Mucosa of descending colon (tissue), 3 donors: ENCODE measurements around the gene NINL. TPM values are rescaled to one million over a fixed set of nuclear protein-coding genes. Genes with fewer than 3 reads are reported as not detected.
A peak's percentile ranks its signal among the peaks of the same experiment; 100 is the strongest.

Experiments
- ATAC-seq: fragments of 200-7000 bp; cut with Tn5 transposase; one replicate; pipeline ENCODE4 v1.9.1; 2020; ENCODE audit warnings: mild to moderate bottlenecking, moderate library complexity
- DNase-seq, 3 donors: peaks; one replicate each; pipeline ENCODE4 v3.0.0-alpha.2; 2020
- H3K36me3 ChIP-seq: fragments of 200-600 bp; one replicate; pipeline ENCODE4 v1.8.0; 2021; ENCODE audit warnings: low read depth, mild to moderate bottlenecking
- H3K4me1 ChIP-seq: fragments of 200-600 bp; one replicate; pipeline ENCODE4 v1.8.0; 2021; ENCODE audit warnings: low read depth, mild to moderate bottlenecking
- H3K4me3 ChIP-seq: fragments of 200-600 bp; one replicate; pipeline ENCODE4 v1.8.0; 2021; ENCODE audit warnings: mild to moderate bottlenecking
- H3K9me3 ChIP-seq: fragments of 200-600 bp; one replicate; pipeline ENCODE4 v1.8.0; 2021; ENCODE audit warnings: mild to moderate bottlenecking
- intact Hi-C, 2 donors: fragments of 100-400 bp; cut with DNase I in 1 of 2; cut with micrococcal nuclease in 1 of 2; formaldehyde crosslinking; loops; one replicate each; pipeline versions ENCODE4 v1.11.0 to v1.11.1; 2022; cut with DNase I, micrococcal nuclease
- total RNA-seq, 3 donors: library from RNA; stranded (reverse); fragmentation: NEBNext Ultra II Directional in 2 of 3; extraction: Animal tissue kit (Norgen Biotek cat#: 25700) in 2 of 3; gene quantifications; one replicate each; pipeline versions ENCODE4 v1.2.1 to v1.2.4, GENCODE V29; 2021 to 2023
- TF ChIP-seq, protein P1 (sequence below): fragments of 200-600 bp; IDR thresholded peaks from one replicate; pipeline ENCODE4 v1.8.0; 2022; ENCODE audit warnings: antibody characterized with exemption, mild to moderate bottlenecking
- donor health status: DM: no; HTN: no; CAD: no; lungs with moderate emphysema.
- donor health status: DM: no; HTN: no; CAD: no.
- donor health status: DM: no; HTN: yes; CAD: no.

The NINL gene
- total RNA-seq, 3 donors from 2014 or later: 1.8 to 15.1 (median 3.3) TPM

GRCh38 chr20:25465243-25466135 lies 119.8 kb downstream of the NINL start:
- intact Hi-C loops: no loop called here
- no peak for ATAC-seq
- no peaks in the 10 kb centered on the region for H3K36me3 ChIP-seq

DNA sequence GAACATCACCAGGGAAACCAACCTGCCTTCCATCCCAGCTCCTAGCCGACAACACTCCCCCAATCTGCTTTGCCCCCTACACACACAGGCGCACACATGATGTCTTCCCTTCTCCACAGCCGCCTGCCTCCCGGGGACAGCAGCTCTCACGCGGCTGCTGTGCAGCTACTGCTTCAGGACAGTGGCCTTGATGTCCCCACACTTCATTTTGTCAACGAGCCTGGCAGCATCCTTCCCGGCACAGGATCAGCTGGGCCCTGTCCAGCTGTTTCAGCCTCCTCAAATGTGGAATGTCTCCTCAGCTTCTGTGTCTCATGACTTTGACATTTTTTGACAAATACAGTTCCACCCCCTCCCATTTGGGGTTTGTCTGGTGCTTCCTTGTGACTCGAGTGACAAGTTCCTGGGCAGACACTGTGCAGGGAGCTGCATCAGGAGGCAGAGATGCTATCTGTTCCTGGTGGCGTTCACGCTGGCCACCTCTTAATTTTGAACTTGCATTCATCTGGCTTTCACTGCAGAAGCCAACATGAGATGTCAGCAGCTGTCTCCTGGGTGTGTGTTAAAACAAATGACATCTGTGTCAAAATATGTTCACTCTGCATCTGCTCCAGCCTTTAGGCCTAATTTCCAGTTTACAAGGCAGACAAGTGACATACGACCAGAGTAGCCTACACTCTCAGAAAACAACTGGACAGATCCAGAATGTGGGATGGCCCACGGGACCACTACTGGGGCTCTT lies 120.7 kb downstream of the NINL start:
- H3K36me3 ChIP-seq: no peaks in the 10 kb centered on the region
- intact Hi-C loops: no loop called here
- no peak overlapping the region for H3K4me3 ChIP-seq
- TF ChIP-seq, protein P1, sequence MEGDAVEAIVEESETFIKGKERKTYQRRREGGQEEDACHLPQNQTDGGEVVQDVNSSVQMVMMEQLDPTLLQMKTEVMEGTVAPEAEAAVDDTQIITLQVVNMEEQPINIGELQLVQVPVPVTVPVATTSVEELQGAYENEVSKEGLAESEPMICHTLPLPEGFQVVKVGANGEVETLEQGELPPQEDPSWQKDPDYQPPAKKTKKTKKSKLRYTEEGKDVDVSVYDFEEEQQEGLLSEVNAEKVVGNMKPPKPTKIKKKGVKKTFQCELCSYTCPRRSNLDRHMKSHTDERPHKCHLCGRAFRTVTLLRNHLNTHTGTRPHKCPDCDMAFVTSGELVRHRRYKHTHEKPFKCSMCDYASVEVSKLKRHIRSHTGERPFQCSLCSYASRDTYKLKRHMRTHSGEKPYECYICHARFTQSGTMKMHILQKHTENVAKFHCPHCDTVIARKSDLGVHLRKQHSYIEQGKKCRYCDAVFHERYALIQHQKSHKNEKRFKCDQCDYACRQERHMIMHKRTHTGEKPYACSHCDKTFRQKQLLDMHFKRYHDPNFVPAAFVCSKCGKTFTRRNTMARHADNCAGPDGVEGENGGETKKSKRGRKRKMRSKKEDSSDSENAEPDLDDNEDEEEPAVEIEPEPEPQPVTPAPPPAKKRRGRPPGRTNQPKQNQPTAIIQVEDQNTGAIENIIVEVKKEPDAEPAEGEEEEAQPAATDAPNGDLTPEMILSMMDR: no peak
- no peaks in the 10 kb centered on the region for H3K4me1 ChIP-seq
- no peaks in the 10 kb centered on the region for H3K9me3 ChIP-seq
- no peak for ATAC-seq
- DNase-seq: no peak

More at GRCh38 chr20:25465243-25466135, 119.8 kb downstream of the NINL start:
- TF ChIP-seq, protein P1: no peak
- Histone ChIP-seq H3K9me3 (no peaks in the 10 kb centered on the region), H3K4me3 (no peak overlapping the region), H3K4me1 (no peaks in the 10 kb centered on the region)
- no peak for DNase-seq

DNA sequence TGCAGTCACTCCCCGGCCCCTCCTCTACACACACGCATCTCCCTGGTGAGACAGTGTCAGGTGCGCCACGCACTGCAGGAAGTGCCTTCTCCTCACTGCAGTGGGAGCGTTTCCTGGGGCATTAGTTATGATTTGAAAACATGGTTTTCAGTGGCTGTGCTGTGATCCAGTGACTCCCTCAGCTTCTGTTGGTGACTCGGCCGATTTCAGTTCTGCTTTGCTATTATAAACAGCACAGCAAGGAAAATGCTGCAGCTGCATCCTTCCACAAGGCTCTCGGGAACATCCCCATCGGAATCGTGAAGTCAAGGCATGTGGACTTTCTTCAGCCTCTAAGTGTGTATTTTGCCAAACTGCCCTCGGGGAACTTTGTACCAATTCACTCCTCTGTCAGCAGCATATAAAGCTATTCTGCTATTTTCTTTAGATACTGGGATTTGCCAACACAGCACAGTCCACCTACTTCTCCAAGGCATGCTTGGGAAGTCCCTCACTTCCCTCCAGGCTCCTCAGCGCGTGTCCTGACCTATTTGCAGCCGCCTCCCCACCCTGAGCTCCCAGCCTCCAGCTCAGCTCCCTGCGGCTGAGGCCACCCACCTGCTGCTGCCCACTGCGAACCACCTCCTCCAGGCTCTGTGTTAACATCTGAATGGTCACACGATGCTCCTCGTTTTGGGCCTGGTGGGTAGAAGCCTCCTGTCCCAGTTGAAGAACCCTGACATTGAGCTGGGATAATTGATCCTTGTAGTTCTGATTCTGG lies 123.4 kb downstream of the NINL start:
- peak in 1 of 3 donors; percentile 23 for DNase-seq
- intact Hi-C loops: no loop called here
- peak; percentile 14 for ATAC-seq
- no peaks in the 10 kb centered on the region for H3K36me3 ChIP-seq
- TF ChIP-seq, protein P1: no peak
- no peaks in the 10 kb centered on the region for H3K9me3 ChIP-seq
- no peaks in the 10 kb centered on the region for H3K4me1 ChIP-seq
- no peak overlapping the region for H3K4me3 ChIP-seq

DNA sequence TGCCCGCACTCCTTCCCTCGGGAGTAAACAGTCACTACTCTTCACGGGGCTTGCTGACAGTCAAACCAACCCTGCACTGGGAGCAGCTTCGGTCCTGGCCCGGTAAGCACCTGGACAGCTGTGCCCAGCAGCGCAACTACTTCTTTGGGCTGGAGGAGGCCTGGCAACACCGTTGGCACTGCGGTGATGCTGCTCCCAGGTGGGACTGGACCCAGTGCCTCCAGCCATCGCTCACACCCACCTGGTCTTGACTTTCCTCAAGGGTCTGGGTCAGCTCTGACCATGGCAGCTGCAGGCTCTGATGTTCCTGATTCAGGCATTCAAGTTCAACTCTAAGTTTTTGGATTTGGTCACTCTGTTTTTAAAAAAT lies 124.1 kb downstream of the NINL start:
- TF ChIP-seq, protein P1: no peak

DNA sequence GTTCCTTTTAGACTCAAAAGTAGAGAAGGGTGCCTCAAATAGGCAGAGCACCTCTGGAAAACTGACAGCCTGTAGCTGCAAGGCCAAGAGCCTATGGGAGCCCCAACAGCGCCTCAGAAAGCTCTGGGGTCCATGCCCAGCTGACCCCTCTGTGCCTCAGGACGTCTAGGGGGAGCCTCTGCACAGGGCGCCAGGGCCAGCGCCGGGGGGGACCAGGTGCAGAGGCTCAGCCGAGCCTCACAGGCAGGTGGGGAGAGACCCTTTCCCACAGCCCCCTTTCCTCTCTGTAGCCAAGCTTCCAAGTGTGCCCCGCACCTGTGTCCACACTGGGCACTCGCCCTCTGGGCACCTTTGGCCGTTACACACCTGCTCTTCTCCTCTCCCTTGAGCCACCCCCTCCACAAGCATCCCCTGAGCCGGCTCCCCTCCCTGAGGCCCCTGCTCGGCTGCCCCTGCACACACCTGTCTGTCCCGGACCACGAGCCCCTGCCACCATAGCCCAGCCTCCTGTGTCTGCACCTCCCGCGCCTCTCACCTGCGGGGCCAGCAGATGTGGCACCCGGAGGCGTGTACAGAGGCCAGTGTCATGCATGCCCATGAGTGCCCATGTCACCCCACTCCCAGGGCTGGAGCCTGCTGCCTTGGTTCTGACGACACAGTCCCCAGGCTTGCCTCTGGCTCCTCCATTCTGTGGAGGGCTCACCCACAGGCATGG lies 124.6 kb downstream of the NINL start:
- ATAC-seq (no peak), DNase-seq (no peak)
- no peak overlapping the region for H3K4me3 ChIP-seq
- TF ChIP-seq, protein P1: no peak
- no peaks in the 10 kb centered on the region for H3K36me3 ChIP-seq
- no peaks in the 10 kb centered on the region for H3K4me1 ChIP-seq
- H3K9me3 ChIP-seq: no peaks in the 10 kb centered on the region
- intact Hi-C loops: no loop called here

More for the DNA sequence above, 124.1 kb downstream of the NINL start:
- no peak for DNase-seq
- H3K4me1 ChIP-seq: no peaks in the 10 kb centered on the region
- H3K9me3 ChIP-seq: no peaks in the 10 kb centered on the region
- no peak for ATAC-seq
- intact Hi-C loops: no loop called here
- no peak overlapping the region for H3K4me3 ChIP-seq
- H3K36me3 ChIP-seq: no peaks in the 10 kb centered on the region
